HG03108 (cell line): ENCODE results near the gene ERG.

ENCODE experiments used
- ATAC-seq: cut with Tn5 transposase; IDR thresholded peaks from one replicate; pipeline ENCODE4 v1.9.1; 2021; ENCODE audit warnings: moderate library complexity; ENCODE audit not compliant: unreplicated experiment

ERG gene

DNA sequence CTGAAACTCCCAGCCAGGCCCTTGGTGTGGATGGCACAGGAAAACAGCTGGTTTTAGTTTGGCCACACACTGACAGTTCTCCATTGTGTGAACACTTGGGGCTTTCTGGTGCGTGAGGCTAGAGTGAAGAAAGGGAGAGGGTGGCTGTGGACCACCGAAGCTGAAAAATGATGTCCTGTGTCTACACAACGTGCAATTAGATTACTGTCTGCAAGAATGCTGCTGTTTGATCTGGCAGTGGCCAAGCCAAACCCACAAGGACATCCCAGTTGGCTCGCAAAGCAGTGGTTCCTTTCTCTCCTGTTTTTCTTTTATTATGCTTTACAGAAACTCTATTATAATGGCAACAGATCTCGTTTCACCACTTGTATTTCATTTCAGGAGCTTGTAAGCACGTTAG, 58.9 kb downstream of the ERG start:
- no peak for ATAC-seq

- no peak for ATAC-seq
These were observed 59.8 kb downstream of the ERG start for GRCh38 chr21:38438462-38438893.

- no peak for ATAC-seq
These were observed 61.9 kb downstream of the ERG start for GRCh38 chr21:38436341-38436740.

DNA sequence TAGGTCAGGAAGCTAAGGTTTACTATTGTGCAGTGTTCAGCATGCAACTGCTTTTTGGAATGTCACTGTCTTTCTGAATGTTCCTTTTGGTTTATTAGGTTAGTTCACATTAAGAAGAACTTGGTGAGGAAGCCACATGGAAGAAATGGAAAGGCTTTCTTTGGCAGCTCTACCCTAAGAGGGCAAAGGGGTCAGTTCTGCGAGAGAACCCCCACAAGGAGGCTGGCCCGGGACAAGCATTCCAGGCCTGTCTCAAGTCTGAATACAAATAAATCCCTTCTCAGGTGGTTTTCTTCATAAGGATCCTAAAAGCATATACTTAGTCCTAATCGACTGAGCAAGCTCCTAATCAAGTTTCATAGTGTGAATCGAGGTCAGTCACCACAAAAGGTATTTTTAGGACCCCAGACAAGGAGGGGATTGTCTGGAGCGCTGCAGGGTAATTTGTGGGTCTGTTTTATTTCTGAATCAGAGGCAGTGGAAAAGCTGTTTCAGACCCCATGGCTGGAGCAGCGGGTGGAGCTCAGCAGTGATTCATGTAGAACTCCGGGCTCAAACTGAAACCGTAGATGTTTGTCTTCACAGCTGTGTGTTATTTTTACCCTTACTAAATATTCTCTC, 63.3 kb downstream of the ERG start:
- ATAC-seq, result no peak

DNA sequence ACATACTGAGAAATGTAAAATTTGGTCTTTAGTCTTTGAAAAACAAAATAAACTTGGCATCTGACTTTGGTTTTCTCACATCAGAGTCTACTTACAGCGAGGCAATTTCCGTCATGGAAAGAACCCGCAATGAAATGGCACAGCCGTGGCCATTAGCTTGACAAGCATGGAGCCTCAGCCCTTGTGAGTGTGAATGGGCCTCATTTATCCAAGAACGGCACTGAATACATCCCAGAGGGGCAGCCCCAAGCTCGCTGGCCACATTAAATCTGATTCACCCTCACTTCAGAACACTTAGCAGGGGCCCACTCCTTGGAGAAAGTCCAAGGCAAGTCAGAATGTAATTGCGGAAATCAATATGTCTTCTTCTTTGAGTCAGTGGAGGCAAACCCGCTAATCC, 64.8 kb downstream of the ERG start:
- ATAC-seq, result no peak

DNA sequence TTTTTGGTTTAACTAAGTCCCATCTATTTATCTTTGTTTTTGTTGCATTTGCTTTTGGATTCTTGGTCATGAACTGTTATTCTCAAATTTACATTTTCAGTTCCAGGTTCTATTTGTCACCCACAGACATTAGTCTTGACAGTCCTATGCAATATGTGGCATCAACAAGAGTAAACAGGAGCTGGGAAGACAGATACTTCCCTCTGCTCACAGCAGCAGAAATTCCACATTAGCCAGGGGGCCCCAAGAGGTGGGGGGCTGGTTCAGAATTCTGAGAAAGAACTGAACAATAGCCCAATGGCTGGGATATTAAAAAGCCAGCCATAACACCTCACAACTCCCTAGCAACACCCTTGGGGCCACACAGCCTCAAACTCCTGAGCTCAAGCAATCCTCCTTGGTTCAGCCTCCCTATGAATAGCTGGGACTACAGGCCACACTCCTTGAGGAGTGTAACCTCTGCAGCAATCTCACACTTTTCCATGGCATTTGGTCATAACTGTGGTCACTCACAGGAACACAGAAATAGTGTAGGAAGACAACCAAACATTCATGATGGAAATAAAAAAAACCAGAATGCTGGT, 67.8 kb downstream of the ERG start:
- no peak for ATAC-seq

DNA sequence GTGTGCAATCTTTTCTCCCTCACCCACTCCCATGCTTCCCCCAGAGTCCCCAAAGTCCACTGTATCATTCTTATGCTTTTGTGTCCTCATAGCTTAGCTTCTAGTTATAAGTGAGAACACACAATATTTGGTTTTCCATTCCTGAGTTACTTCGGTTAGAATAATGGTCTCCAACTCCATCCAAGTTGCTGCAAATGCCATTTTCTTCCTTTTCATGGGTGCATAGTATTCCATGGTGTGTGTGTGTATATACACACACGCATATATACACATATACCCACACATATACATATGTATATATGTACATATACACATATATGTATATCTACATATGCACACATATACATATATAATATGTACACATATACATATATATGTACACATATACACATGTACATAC, 69.3 kb downstream of the ERG start:
- ATAC-seq, result no peak

GRCh38 chr21:38428211-38428610, 70.1 kb downstream of the ERG start:
- ATAC-seq, result no peak

DNA sequence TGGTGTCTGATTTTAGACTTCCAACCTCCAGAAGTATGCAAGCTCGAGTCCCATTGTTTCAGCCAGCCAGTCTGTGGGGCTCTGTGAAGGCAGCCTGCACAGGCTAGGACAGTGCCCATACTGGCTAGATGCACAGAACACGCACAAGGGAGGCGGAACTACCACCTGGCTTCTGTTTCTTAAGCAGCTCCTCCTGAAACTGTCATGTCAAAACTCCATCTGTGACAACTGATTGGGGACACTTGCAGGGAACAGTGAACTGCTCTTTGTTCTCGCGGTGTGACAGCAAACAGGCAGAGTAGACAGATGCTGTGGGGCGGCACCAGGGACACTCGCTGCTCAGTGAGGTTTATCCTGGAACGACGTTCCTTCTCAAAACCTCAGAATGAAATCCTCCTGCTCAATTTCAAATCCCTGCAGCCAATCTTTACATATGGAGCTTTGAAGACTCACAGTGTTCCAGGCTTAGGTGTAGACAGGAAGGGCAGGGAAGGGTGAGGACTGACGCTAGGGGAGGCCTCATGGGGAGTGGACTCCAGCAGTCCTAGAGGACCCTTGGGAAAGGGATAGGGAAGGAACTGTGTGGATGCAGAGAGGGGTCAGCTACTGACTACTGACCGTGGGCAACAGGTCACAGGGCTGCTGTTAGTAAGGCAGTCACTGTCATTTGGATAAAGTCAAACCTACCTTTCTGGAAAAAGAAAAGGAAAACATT, 73.8 kb downstream of the ERG start:
- ATAC-seq, result no peak

DNA sequence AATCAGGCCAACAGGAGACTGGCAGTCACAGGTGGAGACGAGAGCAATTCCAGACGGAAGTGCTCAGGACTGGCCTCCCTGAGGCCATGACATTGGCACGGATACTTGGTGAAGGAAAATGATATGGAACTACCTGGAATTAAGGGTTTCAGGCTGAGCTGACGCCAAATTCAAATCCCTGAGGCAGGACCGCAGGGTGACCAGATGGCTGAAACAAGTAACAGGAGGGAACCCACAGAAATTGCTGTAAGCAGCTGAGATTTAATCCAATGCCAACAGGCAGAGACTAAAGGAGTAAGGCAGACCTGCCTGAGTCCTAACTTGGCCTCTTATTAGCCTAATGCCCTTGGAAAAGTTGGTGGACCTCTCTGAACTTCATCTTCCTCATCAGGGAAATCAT, 76.2 kb downstream of the ERG start:
- ATAC-seq, result no peak

DNA sequence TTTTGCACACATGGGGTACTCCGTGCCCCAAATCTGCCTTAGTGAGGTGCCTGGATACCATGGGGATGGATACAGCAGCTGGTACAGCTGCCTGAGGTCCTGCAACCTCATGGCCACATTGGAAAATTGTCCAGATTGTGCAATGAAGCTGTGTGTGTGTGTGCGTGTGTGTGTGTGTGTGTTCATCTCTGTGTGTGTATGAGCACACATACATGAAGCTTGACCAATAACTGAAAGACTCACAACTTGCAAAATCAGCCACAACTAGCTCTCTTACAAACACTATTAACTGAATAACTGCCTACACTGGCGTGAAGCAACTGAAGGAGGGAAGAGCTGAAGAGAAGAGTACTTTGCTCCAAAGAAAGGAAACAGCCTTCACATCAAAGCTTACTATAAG, 78.1 kb downstream of the ERG start:
- no peak for ATAC-seq

- ATAC-seq, result no peak
These were observed 80.6 kb downstream of the ERG start for GRCh38 chr21:38417726-38418125.

- ATAC-seq, result no peak
These were observed 81.5 kb downstream of the ERG start for GRCh38 chr21:38416791-38417190.

DNA sequence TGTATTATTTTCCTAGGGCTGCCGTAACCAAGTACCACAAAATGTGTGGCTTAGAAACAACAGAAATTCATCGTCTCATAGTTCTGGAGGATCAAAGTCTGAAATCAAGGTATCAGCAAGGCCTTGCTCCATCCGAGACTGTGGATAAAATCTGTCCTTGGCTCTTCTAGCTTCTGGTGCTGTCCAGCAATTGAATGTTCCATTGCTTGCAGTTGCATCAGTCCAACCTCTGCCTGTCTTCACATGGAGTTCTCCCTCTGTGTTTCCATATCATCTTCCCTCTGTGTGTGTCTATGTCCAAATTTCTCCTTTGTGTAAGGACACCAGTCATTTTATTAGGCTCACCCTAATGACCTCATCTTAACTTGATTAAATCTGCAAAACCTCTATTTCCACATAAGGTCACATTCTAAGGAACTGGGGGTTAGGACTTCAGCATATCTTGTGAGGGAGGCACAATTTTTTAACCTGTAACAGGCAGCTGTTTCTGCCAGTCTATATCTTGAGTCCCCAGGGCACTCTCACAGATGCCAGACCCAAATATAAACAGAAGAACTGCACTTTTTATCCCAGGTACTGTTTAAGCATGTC, 84.2 kb downstream of the ERG start:
- ATAC-seq, result no peak

DNA sequence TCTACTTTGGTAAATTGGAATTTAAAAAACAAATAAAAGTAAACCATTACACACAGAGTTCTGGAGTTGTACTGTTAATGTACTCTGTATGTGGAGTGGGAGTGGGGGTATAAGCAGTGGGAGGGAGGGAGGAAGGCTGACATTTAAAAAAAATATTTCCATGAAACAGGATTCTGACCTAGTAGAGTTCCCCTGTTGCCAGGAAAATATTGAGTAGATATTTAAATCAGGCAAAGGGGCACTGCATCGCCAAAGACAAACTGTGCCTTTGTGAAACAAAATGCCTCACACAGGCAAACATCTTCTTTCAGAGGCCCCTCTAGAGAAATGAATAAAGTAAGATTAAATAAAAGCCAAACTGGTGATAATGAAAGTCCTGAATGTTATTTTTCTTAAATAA, 87.8 kb downstream of the ERG start:
- no peak for ATAC-seq

DNA sequence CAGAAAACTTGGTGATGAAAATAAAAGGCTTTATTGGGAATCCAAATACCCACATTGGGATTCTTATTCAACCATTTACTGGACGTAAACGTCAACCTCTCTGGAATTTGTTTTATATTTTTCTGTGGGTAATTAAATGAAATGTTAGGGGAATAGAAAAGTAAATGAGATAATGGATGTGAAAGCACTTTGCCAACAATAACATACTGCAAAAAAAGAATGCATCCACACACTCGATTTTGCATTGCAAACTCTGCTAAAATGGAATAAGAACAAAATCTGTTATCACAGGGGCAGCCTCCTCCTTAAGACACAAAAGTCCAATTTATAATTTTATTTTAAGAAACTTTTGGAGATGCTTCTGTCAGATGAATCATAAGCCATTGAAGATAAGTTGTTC, 88.4 kb downstream of the ERG start:
- ATAC-seq, result no peak

GRCh38 chr21:38404177-38404576, 94.1 kb downstream of the ERG start:
- ATAC-seq, result no peak

DNA sequence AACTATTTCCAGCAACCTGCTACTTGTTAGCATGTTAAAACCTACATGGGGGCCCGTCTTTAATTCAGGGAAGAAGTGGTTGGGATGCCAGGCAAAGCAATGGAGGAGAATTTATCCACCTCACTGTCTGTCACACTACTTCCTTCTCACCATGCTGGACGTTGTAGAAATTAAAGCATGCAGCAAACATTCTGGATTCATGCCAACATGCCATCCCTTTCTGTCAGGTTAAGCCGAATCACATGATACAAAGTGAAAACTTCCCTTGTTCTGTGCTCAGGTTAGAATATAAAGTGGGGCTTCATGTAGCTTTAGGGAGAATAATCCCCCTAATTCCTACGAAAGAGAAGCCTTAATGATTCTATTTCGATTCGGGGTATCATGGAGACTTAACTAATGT, 95.5 kb downstream of the ERG start:
- no peak for ATAC-seq

GRCh38 chr21:38402291-38402690, 96.0 kb downstream of the ERG start:
- no peak for ATAC-seq

GRCh38 chr21:38401191-38401926, 96.9 kb downstream of the ERG start:
- ATAC-seq, result no peak

DNA sequence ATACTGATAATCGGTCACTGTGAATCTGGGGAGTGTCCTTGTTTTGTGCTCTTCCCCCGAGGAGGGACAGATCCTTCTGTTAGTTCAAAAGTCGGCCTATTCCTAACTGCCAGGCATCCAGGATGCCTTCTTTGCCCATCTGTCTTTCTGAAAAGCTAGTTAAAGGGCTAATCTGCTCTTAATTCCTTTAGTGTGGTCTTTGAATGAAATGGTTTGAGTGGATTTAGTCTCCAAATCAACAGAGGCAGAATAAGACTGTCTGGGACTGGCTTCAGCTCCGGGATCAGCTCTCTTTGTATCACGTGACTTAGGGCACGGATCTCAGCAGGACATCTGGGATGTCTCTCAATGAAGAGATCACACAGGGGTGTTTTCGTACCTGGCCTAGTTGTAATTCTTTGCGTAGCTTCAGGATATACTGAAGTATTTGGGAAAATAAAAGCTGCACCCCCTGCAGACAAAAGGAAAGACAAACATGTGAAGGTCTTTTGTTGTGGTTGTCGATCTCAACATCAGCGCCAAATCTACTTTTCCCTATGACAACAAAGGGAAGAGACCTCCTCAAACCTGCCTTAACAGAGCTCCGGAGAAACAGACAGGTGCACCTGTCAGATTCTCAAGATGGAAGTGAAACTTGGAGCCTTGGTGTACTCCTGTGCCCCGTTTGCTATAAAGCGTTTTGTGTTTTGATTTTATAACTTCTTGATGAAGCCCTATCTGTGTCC, 97.9 kb downstream of the ERG start:
- no peak for ATAC-seq
